Activated CD8-positive, alpha-beta memory T cell treated with anti-CD3 and anti-CD28 coated beads for 1 hour (primary cell): ENCODE data around the gene PSMB5.

ENCODE experiments used
- DNase-seq, 2 donors: peaks; one replicate each; pipeline ENCODE4 v3.0.0-alpha.2; 2020; ENCODE audit warnings: low read depth in 1 of 2; ENCODE audit errors: extremely low read depth in 1 of 2

Gene PSMB5

DNA sequence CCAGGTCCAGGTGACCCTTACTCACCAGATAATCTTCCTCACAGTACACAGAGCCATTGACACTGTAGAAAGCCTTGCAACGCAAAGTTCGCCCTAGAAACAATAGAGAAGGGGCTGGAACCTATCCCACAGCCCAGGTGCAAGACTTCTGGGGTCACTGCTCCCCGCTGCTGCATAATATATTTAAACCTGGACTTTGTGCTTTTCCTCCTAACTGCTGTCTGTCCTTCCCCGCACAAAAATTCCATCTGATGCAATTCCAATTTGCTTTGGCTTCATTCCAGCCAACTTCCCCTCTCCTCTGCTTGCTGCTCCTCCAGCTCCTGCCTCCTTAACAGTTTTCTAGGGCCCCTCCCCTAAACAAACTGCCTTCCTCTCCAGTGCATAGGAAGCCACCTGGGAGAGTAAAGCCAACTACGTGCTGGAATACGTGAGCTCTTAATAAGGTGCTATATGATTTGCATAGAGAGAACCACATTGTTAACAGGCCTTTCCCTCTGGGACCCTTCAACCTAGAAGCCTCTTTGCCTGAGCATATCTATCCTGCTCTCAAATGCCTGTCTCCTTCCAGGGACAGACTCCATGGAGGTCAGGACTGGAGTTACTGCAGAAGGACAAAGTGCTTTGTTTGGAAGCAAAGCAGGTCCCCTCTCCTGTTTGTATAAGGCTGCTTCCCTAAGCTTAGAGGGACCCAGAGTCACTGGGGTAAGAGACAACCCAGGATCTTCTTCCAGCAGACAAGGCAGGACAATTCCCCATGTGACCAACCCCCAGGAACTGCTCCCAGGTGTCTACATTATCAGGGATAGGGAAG lies 57.9 kb downstream of the PSMB5 start:
- no peak for DNase-seq
